ENCODE results near the gene BCAS3.

BCAS3 gene

GRCh38 chr17:61331886-61332285 lies 654.2 kb downstream of the BCAS3 start:
- TF ChIP-seq ZNF274 (IDR thresholded peaks at IDR 0.05; ENCODE audit: low read depth, low read length): no peak
- H3K4me3 ChIP-seq (ENCODE audit: low read length): no peak overlapping the region

- no peak overlapping the region for H3K4me3 ChIP-seq (ENCODE audit: low read length)
- TF ChIP-seq ZNF274 (IDR thresholded peaks at IDR 0.05; ENCODE audit: low read depth, low read length): no peak
Measured at GRCh38 chr17:61333136-61333535, 655.5 kb downstream of the BCAS3 start.

- H3K4me3 ChIP-seq (ENCODE audit: low read length): no peak overlapping the region
- TF ChIP-seq ZNF274 (IDR thresholded peaks at IDR 0.05; ENCODE audit: low read depth, low read length): no peak
Measured at GRCh38 chr17:61334673-61335072, 657.0 kb downstream of the BCAS3 start.

- H3K4me3 ChIP-seq (ENCODE audit: low read length): no peak overlapping the region
- TF ChIP-seq ZNF274 (IDR thresholded peaks at IDR 0.05; ENCODE audit: low read depth, low read length): no peak
Measured at GRCh38 chr17:61335105-61335844, 657.6 kb downstream of the BCAS3 start.

GRCh38 chr17:61335845-61336655 lies 658.4 kb downstream of the BCAS3 start:
- no peak overlapping the region for H3K4me3 ChIP-seq (ENCODE audit: low read length)
- TF ChIP-seq ZNF274 (IDR thresholded peaks at IDR 0.05; ENCODE audit: low read depth, low read length): no peak

- no peak for TF ChIP-seq ZNF274 (IDR thresholded peaks at IDR 0.05; ENCODE audit: low read depth, low read length)
- no peak overlapping the region for H3K4me3 ChIP-seq (ENCODE audit: low read length)
Measured at GRCh38 chr17:61337290-61337689, 659.6 kb downstream of the BCAS3 start.

- no peak overlapping the region for H3K4me3 ChIP-seq (ENCODE audit: low read length)
- no peak for TF ChIP-seq ZNF274 (IDR thresholded peaks at IDR 0.05; ENCODE audit: low read depth, low read length)
Measured at GRCh38 chr17:61338000-61338798, 660.5 kb downstream of the BCAS3 start.

GRCh38 chr17:61338874-61339478 lies 661.3 kb downstream of the BCAS3 start:
- no peak for TF ChIP-seq ZNF274 (IDR thresholded peaks at IDR 0.05; ENCODE audit: low read depth, low read length)
- H3K4me3 ChIP-seq (ENCODE audit: low read length): no peak overlapping the region

GRCh38 chr17:61340431-61341209 lies 663.0 kb downstream of the BCAS3 start:
- no peak overlapping the region for H3K4me3 ChIP-seq (ENCODE audit: low read length)
- TF ChIP-seq ZNF274 (IDR thresholded peaks at IDR 0.05; ENCODE audit: low read depth, low read length): no peak

GRCh38 chr17:61343576-61343975 lies 665.9 kb downstream of the BCAS3 start:
- no peak overlapping the region for H3K4me3 ChIP-seq (ENCODE audit: low read length)
- TF ChIP-seq ZNF274 (IDR thresholded peaks at IDR 0.05; ENCODE audit: low read depth, low read length): no peak

- no peak for TF ChIP-seq ZNF274 (IDR thresholded peaks at IDR 0.05; ENCODE audit: low read depth, low read length)
- no peak overlapping the region for H3K4me3 ChIP-seq (ENCODE audit: low read length)
Measured at GRCh38 chr17:61345061-61345460, 667.4 kb downstream of the BCAS3 start.

- no peak for TF ChIP-seq ZNF274 (IDR thresholded peaks at IDR 0.05; ENCODE audit: low read depth, low read length)
- H3K4me3 ChIP-seq (ENCODE audit: low read length): no peak overlapping the region
Measured at GRCh38 chr17:61345825-61346666, 668.4 kb downstream of the BCAS3 start.

All from GM08714 (cell line).